OCI-LY1 (cell line): ENCODE results near the gene RGS13.

ENCODE experiments used
- EZH2 ChIP-seq: fragments of 200-600 bp; sonication (generic), shearing (Covaris generic); IDR thresholded peaks from 2 replicates; pipeline ENCODE4 v1.8.0; 2017; ENCODE audit warnings: borderline replicate concordance, mixed run types, mild to moderate bottlenecking, antibody characterized with exemption, low read length, moderate library complexity, mixed read lengths
- TF ChIP-seq, protein P1 (sequence below): fragments of 200-600 bp; sonication (generic), shearing (Covaris generic); IDR thresholded peaks from 2 replicates; pipeline ENCODE4 v1.5.1; 2017; ENCODE audit warnings: mild to moderate bottlenecking, antibody characterized with exemption, low read length, moderate library complexity, mixed read lengths

DNA sequence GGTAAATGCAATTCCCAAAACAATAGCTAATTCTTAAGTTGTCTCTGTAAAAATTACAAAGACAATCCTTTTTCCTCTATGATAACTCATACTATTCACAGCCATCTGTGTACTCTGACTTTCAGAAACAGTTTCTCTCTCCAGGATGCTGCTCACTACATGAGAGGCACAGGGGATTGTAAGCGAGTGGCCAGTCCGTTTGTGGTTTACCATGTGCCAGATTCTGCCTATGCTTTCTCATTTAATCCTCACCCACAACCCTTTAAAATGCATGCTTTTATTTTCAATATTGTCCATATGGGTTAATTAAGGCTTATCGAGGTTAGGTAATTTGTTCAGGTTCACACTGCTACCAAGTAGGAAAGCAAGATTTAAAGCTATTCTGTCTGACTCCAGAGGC, 37.4 kb upstream of the RGS13 start:
- TF ChIP-seq, protein P1, sequence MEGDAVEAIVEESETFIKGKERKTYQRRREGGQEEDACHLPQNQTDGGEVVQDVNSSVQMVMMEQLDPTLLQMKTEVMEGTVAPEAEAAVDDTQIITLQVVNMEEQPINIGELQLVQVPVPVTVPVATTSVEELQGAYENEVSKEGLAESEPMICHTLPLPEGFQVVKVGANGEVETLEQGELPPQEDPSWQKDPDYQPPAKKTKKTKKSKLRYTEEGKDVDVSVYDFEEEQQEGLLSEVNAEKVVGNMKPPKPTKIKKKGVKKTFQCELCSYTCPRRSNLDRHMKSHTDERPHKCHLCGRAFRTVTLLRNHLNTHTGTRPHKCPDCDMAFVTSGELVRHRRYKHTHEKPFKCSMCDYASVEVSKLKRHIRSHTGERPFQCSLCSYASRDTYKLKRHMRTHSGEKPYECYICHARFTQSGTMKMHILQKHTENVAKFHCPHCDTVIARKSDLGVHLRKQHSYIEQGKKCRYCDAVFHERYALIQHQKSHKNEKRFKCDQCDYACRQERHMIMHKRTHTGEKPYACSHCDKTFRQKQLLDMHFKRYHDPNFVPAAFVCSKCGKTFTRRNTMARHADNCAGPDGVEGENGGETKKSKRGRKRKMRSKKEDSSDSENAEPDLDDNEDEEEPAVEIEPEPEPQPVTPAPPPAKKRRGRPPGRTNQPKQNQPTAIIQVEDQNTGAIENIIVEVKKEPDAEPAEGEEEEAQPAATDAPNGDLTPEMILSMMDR: no peak
- TF ChIP-seq EZH2: no peak
